ENCODE data around the gene ROBO1. TPM values are rescaled to one million over a fixed set of nuclear protein-coding genes. Genes with fewer than 3 reads are reported as not detected.

Gene ROBO1
- total RNA-seq, 1 experiment from 2014 or later, result 33.9 TPM

GRCh38 chr3:78847603-78848002 is 920.2 kb downstream of the ROBO1 start:
- TF ChIP-seq, protein P1, sequence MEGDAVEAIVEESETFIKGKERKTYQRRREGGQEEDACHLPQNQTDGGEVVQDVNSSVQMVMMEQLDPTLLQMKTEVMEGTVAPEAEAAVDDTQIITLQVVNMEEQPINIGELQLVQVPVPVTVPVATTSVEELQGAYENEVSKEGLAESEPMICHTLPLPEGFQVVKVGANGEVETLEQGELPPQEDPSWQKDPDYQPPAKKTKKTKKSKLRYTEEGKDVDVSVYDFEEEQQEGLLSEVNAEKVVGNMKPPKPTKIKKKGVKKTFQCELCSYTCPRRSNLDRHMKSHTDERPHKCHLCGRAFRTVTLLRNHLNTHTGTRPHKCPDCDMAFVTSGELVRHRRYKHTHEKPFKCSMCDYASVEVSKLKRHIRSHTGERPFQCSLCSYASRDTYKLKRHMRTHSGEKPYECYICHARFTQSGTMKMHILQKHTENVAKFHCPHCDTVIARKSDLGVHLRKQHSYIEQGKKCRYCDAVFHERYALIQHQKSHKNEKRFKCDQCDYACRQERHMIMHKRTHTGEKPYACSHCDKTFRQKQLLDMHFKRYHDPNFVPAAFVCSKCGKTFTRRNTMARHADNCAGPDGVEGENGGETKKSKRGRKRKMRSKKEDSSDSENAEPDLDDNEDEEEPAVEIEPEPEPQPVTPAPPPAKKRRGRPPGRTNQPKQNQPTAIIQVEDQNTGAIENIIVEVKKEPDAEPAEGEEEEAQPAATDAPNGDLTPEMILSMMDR (IDR thresholded peaks at IDR 0.05; ENCODE audit: unreplicated experiment), result no peak
- H3K27ac Mint-ChIP-seq (ENCODE audit: unreplicated experiment), result no peak overlapping the region
- peaks cover 18% of the 10 kb centered on the region for H3K4me1 Mint-ChIP-seq (ENCODE audit: low read depth, unreplicated experiment)
- no peaks in the 10 kb centered on the region for H3K36me3 Mint-ChIP-seq (ENCODE audit: insufficient read depth, unreplicated experiment)
- H3K27me3 Mint-ChIP-seq (ENCODE audit: unreplicated experiment), result no peaks in the 10 kb centered on the region
- DNase-seq, result no peak
- intact Hi-C loops (cut with micrococcal nuclease; ENCODE audit: unreplicated experiment), result no loop called here
- H3K9me3 Mint-ChIP-seq (ENCODE audit: low read depth, unreplicated experiment), result no peaks in the 10 kb centered on the region
- BruUV-seq (replicated peaks), result no TSS peak
- no peak overlapping the region for H3K4me3 Mint-ChIP-seq (ENCODE audit: low read depth, unreplicated experiment)
- CTCF ChIA-PET, result interaction anchor here (1.0 kb wide), 2 partner anchors 8 to 77 kb away, joined by 3 read pairs; no protein-coding TSS in a partner anchor

- Mint-ChIP-seq H3K4me1 (ENCODE audit: low read depth, unreplicated experiment) (peaks cover 18% of the 10 kb centered on the region), H3K4me3 (ENCODE audit: low read depth, unreplicated experiment) (no peak overlapping the region), H3K27ac (ENCODE audit: unreplicated experiment) (no peak overlapping the region), H3K9me3 (ENCODE audit: low read depth, unreplicated experiment) (no peaks in the 10 kb centered on the region), H3K36me3 (ENCODE audit: insufficient read depth, unreplicated experiment) (no peaks in the 10 kb centered on the region), H3K27me3 (ENCODE audit: unreplicated experiment) (no peaks in the 10 kb centered on the region)
- CTCF ChIA-PET, result interaction anchor here (1.0 kb wide), 2 partner anchors 9 to 77 kb away, joined by 3 read pairs; no protein-coding TSS in a partner anchor
- BruUV-seq (replicated peaks), result no TSS peak
- DNase-seq, result no peak
- TF ChIP-seq, protein P1 (IDR thresholded peaks at IDR 0.05; ENCODE audit: unreplicated experiment), result no peak
- intact Hi-C loops (cut with micrococcal nuclease; ENCODE audit: unreplicated experiment), result no loop called here
Observed at GRCh38 chr3:78847203-78847602, 920.6 kb downstream of the ROBO1 start.

DNA sequence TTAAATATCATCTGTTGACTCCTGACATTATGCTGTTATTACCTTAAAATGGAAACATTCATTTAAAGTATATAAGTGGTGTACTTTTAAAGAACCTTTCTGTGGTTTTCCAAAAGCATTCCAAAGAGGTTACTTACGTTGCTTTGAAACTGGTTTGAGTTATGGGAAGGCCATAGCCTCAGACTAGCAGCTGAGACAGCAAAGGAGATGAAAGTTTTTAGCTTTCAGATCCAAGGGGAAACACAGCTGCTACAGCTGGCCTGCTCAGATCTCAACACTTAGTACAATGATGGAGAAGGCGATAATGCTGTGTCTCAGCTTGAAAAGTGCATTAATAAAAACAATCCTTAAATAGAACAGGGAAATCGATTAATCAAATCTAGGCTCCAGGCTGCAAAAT is 921.1 kb downstream of the ROBO1 start:
- no peaks in the 10 kb centered on the region for H3K27me3 Mint-ChIP-seq (ENCODE audit: unreplicated experiment)
- no peak overlapping the region for H3K4me3 Mint-ChIP-seq (ENCODE audit: low read depth, unreplicated experiment)
- peaks cover 18% of the 10 kb centered on the region for H3K4me1 Mint-ChIP-seq (ENCODE audit: low read depth, unreplicated experiment)
- H3K36me3 Mint-ChIP-seq (ENCODE audit: insufficient read depth, unreplicated experiment), result no peaks in the 10 kb centered on the region
- TF ChIP-seq, protein P1 (IDR thresholded peaks at IDR 0.05; ENCODE audit: unreplicated experiment), result no peak
- H3K27ac Mint-ChIP-seq (ENCODE audit: unreplicated experiment), result no peak overlapping the region
- CTCF ChIA-PET, result interaction anchor here (1.0 kb wide), 2 partner anchors 9 to 77 kb away, joined by 3 read pairs; no protein-coding TSS in a partner anchor
- intact Hi-C loops (cut with micrococcal nuclease; ENCODE audit: unreplicated experiment), result no loop called here
- BruUV-seq (replicated peaks), result no TSS peak
- H3K9me3 Mint-ChIP-seq (ENCODE audit: low read depth, unreplicated experiment), result no peaks in the 10 kb centered on the region
- no peak for DNase-seq

DNA sequence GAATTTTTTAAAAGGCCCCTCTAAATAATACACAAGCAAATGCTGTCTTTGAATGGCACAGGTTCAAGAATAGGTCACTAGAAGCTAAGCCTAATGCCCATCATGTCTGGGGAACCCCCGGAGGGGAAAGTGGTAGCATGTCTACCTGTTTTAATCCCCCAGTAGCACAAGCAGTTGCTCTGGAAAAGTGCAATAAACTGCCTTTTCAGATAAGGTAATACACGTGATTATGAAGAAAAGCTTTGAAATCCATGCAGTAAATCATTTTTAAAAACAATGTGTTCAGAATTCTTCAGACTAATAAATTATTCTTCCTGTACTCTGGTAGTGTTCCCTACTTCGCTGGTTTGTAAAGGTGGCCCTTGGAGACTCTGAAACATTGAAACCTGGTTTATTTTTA is 922.2 kb downstream of the ROBO1 start:
- DNase-seq, result no peak
- CTCF ChIA-PET, result no interaction called here
- TF ChIP-seq, protein P1 (IDR thresholded peaks at IDR 0.05; ENCODE audit: unreplicated experiment), result no peak
- BruUV-seq (replicated peaks), result no TSS peak
- no peak overlapping the region for H3K4me3 Mint-ChIP-seq (ENCODE audit: low read depth, unreplicated experiment)
- H3K9me3 Mint-ChIP-seq (ENCODE audit: low read depth, unreplicated experiment), result no peaks in the 10 kb centered on the region
- peaks cover 18% of the 10 kb centered on the region for H3K4me1 Mint-ChIP-seq (ENCODE audit: low read depth, unreplicated experiment)
- H3K27me3 Mint-ChIP-seq (ENCODE audit: unreplicated experiment), result no peaks in the 10 kb centered on the region
- intact Hi-C loops (cut with micrococcal nuclease; ENCODE audit: unreplicated experiment), result no loop called here
- H3K36me3 Mint-ChIP-seq (ENCODE audit: insufficient read depth, unreplicated experiment), result no peaks in the 10 kb centered on the region
- no peak overlapping the region for H3K27ac Mint-ChIP-seq (ENCODE audit: unreplicated experiment)
